Endothelial cell of umbilical vein (primary cell): ENCODE results near the gene MCEMP1. TPM values are rescaled to one million over a fixed set of nuclear protein-coding genes. Genes with fewer than 3 reads are reported as not detected.
A peak's percentile ranks its signal among the peaks of the same experiment; 100 is the strongest.

Experiments
- BruUV-seq: library from RNA; stranded (reverse); fragments of 400-500 nt; replicated peaks from 2 replicates; lab custom pipeline; 2021; lab: Mats Ljungman, UMichigan
- CTCF ChIA-PET: fragments of 300-600, 350-600 bp; sonication (Branson Sonifier 250); formaldehyde crosslinking; loops from one replicate; lab custom pipeline; 2021; ENCODE audit warnings: antibody characterized with exemption, inconsistent platforms; lab: Charles Lee
- POLR2A ChIA-PET: fragments of 300-600, 350-600 bp; sonication (Branson Sonifier 250); formaldehyde crosslinking; loops from one replicate; lab custom pipeline; 2021; ENCODE audit warnings: antibody characterized with exemption, inconsistent platforms; lab: Charles Lee
- DNase-seq: peaks from one replicate; pipeline ENCODE4 v3.0.0-alpha.2; 2011; ENCODE audit warnings: low read depth, low spot score
- FAIRE-seq: peaks from 2 replicates; lab custom pipeline; 2011; peaks lifted over from hg19 to GRCh38; lab: Jason Lieb, UNC
- H2AFZ ChIP-seq: 2 replicates; pipeline ENCODE4 v1.6.0; 2012; ENCODE audit warnings: low read depth, low read length, control low read depth, inconsistent platforms
- H3K27ac ChIP-seq: 2 replicates; pipeline ENCODE4 v1.5.1; 2011; ENCODE audit warnings: low read depth, mild to moderate bottlenecking, control low read depth, low read length, moderate library complexity; ENCODE audit not compliant: insufficient read depth
- H3K27me3 ChIP-seq, 2 experiments: 2 replicates each; pipeline versions ENCODE4 v1.6.0 to v1.6.1; 2011; ENCODE audit warnings: low read length in 2 of 2, mixed read lengths in 1 of 2; ENCODE audit not compliant: control insufficient read depth in 2 of 2, insufficient read depth in 2 of 2
- H3K36me3 ChIP-seq, 2 experiments: 2 replicates in 1 of 2; 3 replicates in 1 of 2; pipeline ENCODE4 v1.5.1; 2011; ENCODE audit warnings: low read length in 2 of 2, mild to moderate bottlenecking in 1 of 2, moderate library complexity in 1 of 2; ENCODE audit not compliant: control insufficient read depth in 2 of 2, insufficient read depth in 2 of 2; ENCODE audit errors: extremely low read depth in 1 of 2
- H3K4me1 ChIP-seq: 3 replicates; pipeline ENCODE4 v1.5.1; 2011; ENCODE audit warnings: mild to moderate bottlenecking, low read length; ENCODE audit not compliant: control insufficient read depth, insufficient read depth; ENCODE audit errors: extremely low read depth
- H3K4me2 ChIP-seq: 2 replicates; pipeline ENCODE4 v1.6.1; 2011; ENCODE audit warnings: low read length, control low read depth, mixed read lengths; ENCODE audit not compliant: insufficient read depth
- H3K4me3 ChIP-seq, 3 experiments: fragments of 200-600 bp in 1 of 3; sonication (generic), shearing (Covaris generic) in 1 of 3; replicated peaks in 1 of 3; 2 replicates each; pipeline ENCODE4 v1.5.1; 2011 to 2016; ENCODE audit warnings: control low read depth in 3 of 3, low read length in 3 of 3, mild to moderate bottlenecking in 2 of 3, inconsistent platforms in 1 of 3, low read depth in 1 of 3, moderate library complexity in 1 of 3; ENCODE audit not compliant: insufficient read depth in 1 of 3
- H3K79me2 ChIP-seq: 2 replicates; pipeline ENCODE4 v1.6.0; 2012; ENCODE audit warnings: low read length, inconsistent platforms; ENCODE audit not compliant: control insufficient read depth, insufficient read depth
- H3K9ac ChIP-seq: replicated peaks from 2 replicates; pipeline ENCODE3; 2011; ENCODE audit warnings: low read length, control low read depth; ENCODE audit not compliant: insufficient read depth; ENCODE audit errors: extremely low read depth
- H3K9me1 ChIP-seq: replicated peaks from 3 replicates; pipeline ENCODE4 v1.6.0; 2011; ENCODE audit warnings: mild to moderate bottlenecking, low read length; ENCODE audit not compliant: control insufficient read depth, insufficient read depth; ENCODE audit errors: extremely low read depth
- H3K9me3 ChIP-seq: replicated peaks from 2 replicates; pipeline ENCODE4 v1.5.1; 2012; ENCODE audit warnings: low read length, inconsistent platforms; ENCODE audit not compliant: control insufficient read depth, insufficient read depth
- H4K20me1 ChIP-seq: replicated peaks from 2 replicates; pipeline ENCODE3; 2011; ENCODE audit warnings: mild to moderate bottlenecking, low read length; ENCODE audit not compliant: control insufficient read depth, insufficient read depth; ENCODE audit errors: extremely low read depth
- EZH2 ChIP-seq: IDR thresholded peaks from 2 replicates; pipeline ENCODE4 v1.6.1; 2012; ENCODE audit warnings: borderline replicate concordance, low read depth, mild to moderate bottlenecking, moderate library complexity, low read length, inconsistent platforms; ENCODE audit not compliant: severe bottlenecking
- FOS ChIP-seq: IDR thresholded peaks from 2 replicates; pipeline ENCODE4 v1.6.1; 2011; ENCODE audit warnings: mild to moderate bottlenecking, low read length, moderate library complexity, borderline replicate concordance; ENCODE audit not compliant: insufficient read depth
- GATA2 ChIP-seq: IDR thresholded peaks from 2 replicates; pipeline ENCODE4 v1.7.0; 2011; ENCODE audit warnings: low read depth, mild to moderate bottlenecking, moderate library complexity, mixed read lengths, low read length; ENCODE audit not compliant: insufficient read length, insufficient read depth
- JUN ChIP-seq: IDR thresholded peaks from 2 replicates; pipeline ENCODE4 v1.6.1; 2011; ENCODE audit warnings: borderline replicate concordance, low read depth; ENCODE audit not compliant: insufficient read length, insufficient read depth
- MAX ChIP-seq: IDR thresholded peaks from 2 replicates; pipeline ENCODE4 v1.6.1; 2011; ENCODE audit not compliant: insufficient read depth, insufficient read length
- MYC ChIP-seq: IDR thresholded peaks from one replicate; pipeline ENCODE4 v1.6.1; 2011; ENCODE audit warnings: mild to moderate bottlenecking, low read depth, low read length
- POLR2A ChIP-seq: IDR thresholded peaks from 2 replicates; pipeline ENCODE4 v1.6.1; 2012; ENCODE audit warnings: low read depth, mild to moderate bottlenecking, control low read depth, low read length
- POLR2AphosphoS5 ChIP-seq: IDR thresholded peaks from 2 replicates; pipeline ENCODE4 v1.6.1; 2012; ENCODE audit warnings: low read depth, mild to moderate bottlenecking, control low read depth, low read length, moderate library complexity; ENCODE audit not compliant: insufficient read depth
- dilution Hi-C: fragments of 300-500 bp; cut with MboI; formaldehyde crosslinking; loops from one replicate; pipeline ENCODE4 v1.15.0; 2019; ENCODE audit warnings: low sequenced_read_pairs; ENCODE audit not compliant: extremely low pct_ligation_motif_present
- intact Hi-C: fragments of 100-400 bp; cut with micrococcal nuclease; formaldehyde crosslinking; loops from one replicate; pipeline ENCODE4 v1.10.0; 2022
- polyA plus RNA-seq, 4 experiments: library from polyadenylated mRNA; depleted of rRNA in 3 of 4; stranded (reverse) in 3 of 4; unstranded in 1 of 4; fragments of >200 nt; gene quantifications; 2 replicates each; pipeline versions ENCODE4 v1.2.1 to v1.2.3, GENCODE V29; 2011 to 2012; ENCODE audit warnings: missing spikeins in 1 of 4
- total RNA-seq: library from RNA; stranded (reverse); gene quantifications from 2 replicates; pipeline ENCODE4 v1.2.3, GENCODE V29; 2021
- TF ChIP-seq, protein P1 (sequence below), 2 donors: IDR thresholded peaks; 1 replicate in 1 of 2; 2 replicates in 1 of 2; pipeline ENCODE4 v1.5.1; 2011; ENCODE audit warnings: low read length in 2 of 2, mild to moderate bottlenecking in 2 of 2, moderate library complexity in 2 of 2, control low read depth in 1 of 2, inconsistent platforms in 1 of 2, low read depth in 1 of 2; ENCODE audit not compliant: insufficient read depth in 1 of 2; ENCODE audit errors: extremely low read depth in 1 of 2

The MCEMP1 gene
- total and polyA plus RNA-seq, 2 donors (not counting 3 experiments of a cell fraction or from before 2014, with no cell fraction given), result not detected

DNA sequence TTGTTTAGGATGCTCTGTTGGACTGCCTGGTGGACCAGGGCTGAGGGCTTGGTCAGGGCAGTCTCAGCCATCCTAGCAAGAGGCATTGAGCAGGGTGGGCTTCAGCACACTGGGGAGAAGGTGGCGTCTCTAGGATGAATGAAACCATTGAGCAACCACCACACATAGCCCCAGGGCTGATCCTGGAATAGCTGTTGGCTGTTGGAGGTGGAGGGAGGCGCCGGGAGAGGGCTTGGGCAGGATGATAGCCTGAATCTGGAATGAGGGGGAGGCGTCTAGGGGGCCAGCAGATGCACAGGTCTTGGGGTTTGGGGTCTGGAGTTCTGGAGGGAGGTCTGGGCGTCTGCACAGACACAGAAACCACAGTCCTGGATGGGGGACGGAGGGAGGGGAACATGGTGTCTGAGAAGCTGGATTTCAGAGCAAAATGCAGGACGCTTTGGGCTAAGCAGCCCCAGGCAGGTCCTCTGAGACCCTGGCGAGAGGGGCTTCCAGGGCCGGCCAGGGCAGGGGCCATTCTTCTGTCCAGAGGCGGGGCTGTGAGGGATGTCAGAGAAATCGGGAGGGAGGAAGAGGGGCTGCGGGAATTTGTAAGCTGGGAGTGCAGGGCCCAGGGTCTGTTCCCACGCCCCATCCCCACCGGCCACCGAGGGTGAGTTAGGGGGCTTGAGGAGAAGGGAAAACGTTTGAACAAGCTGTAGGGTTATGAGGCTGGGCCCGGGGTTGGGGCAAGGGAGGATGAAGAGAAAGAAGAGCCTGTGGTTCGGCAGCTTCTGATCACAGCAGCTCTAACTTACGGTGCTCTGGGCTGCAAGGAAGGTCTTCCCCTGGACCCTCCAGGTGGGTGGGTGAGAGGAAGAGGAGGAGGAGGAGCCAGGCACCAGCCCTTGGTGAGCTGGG is 8.9 kb downstream of the MCEMP1 start:
- no peak overlapping the region for H3K9ac ChIP-seq
- no peaks in the 10 kb centered on the region for H4K20me1 ChIP-seq
- H3K9me1 ChIP-seq, result no peaks in the 10 kb centered on the region
- H3K36me3 ChIP-seq, result peaks cover 0 to 3% of the 10 kb centered on the region in 2 experiments
- H2AFZ ChIP-seq, result no peak overlapping the region
- ChIA-PET POLR2A (no interaction called here), CTCF (interaction anchor here (0.6 to 1.7 kb wide), 5 partner anchors 113 to 319 kb away, joined by 3 to 7 read pairs (median 3); no protein-coding TSS in a partner anchor)
- no peaks in the 10 kb centered on the region for H3K9me3 ChIP-seq
- TF ChIP-seq EZH2 (no peak), POLR2A (peak; percentile 10)
- dilution Hi-C loops, result no loop called here
- FAIRE-seq (no peak), DNase-seq (no peak)
- peaks cover 21% of the 10 kb centered on the region for H3K79me2 ChIP-seq
- intact Hi-C loops, result no loop called here
- BruUV-seq, result no TSS peak
- H3K4me2 ChIP-seq, result no peak overlapping the region
- no peaks in the 10 kb centered on the region for H3K27me3 ChIP-seq
- no peak overlapping the region for H3K4me3 ChIP-seq
- H3K4me1 ChIP-seq, result peaks cover 7% of the 10 kb centered on the region
- H3K27ac ChIP-seq, result no peak overlapping the region

GRCh38 chr19:7687177-7687576 is 10.3 kb downstream of the MCEMP1 start:
- no peak for FAIRE-seq
- Histone ChIP-seq H3K4me2 (no peak overlapping the region), H3K27ac (no peak overlapping the region), H3K9ac (no peak overlapping the region), H3K36me3 (peaks cover 0 to 3% of the 10 kb centered on the region in 2 experiments), H3K9me3 (no peaks in the 10 kb centered on the region), H3K4me1 (no peaks in the 10 kb centered on the region), H3K27me3 (no peaks in the 10 kb centered on the region), H3K4me3 (no peak overlapping the region), H3K9me1 (no peaks in the 10 kb centered on the region), H4K20me1 (no peaks in the 10 kb centered on the region), H3K79me2 (peaks cover 7% of the 10 kb centered on the region), H2AFZ (no peak overlapping the region)
- no TSS peak for BruUV-seq
- intact Hi-C loops (no loop called here), dilution Hi-C loops (no loop called here)
- CTCF ChIA-PET, result no interaction called here
- DNase-seq, result no peak
- TF ChIP-seq JUN (no peak), MYC (no peak), GATA2 (no peak), FOS (no peak), MAX (no peak), POLR2AphosphoS5 (no peak), POLR2A (no peak)
- TF ChIP-seq, protein P1, sequence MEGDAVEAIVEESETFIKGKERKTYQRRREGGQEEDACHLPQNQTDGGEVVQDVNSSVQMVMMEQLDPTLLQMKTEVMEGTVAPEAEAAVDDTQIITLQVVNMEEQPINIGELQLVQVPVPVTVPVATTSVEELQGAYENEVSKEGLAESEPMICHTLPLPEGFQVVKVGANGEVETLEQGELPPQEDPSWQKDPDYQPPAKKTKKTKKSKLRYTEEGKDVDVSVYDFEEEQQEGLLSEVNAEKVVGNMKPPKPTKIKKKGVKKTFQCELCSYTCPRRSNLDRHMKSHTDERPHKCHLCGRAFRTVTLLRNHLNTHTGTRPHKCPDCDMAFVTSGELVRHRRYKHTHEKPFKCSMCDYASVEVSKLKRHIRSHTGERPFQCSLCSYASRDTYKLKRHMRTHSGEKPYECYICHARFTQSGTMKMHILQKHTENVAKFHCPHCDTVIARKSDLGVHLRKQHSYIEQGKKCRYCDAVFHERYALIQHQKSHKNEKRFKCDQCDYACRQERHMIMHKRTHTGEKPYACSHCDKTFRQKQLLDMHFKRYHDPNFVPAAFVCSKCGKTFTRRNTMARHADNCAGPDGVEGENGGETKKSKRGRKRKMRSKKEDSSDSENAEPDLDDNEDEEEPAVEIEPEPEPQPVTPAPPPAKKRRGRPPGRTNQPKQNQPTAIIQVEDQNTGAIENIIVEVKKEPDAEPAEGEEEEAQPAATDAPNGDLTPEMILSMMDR (IDR thresholded peaks at IDR 0.05; ENCODE audit: extremely low read depth in 1 of 2, insufficient read depth in 1 of 2, low read depth in 1 of 2, low read length in 2 of 2), result no peak
- POLR2A ChIA-PET, result no interaction called here
